OCI-LY3 (cell line): ENCODE measurements around the gene IFT43.

Experiments
- H2AFZ ChIP-seq: fragments of 200-600, 300-600 bp; shearing (Covaris generic); 2 replicates; pipeline ENCODE4 v1.6.0; 2014; ENCODE audit warnings: antibody characterized with exemption, low read depth, low read length
- H3K27ac ChIP-seq: fragments of 200-600, 300-600 bp; sonication (generic); 2 replicates; pipeline ENCODE4 v1.5.1; 2014; ENCODE audit warnings: mild to moderate bottlenecking, low read length, moderate library complexity, mixed read lengths
- H3K27me3 ChIP-seq: fragments of 200-600, 300-600 bp; sonication (generic); 2 replicates; pipeline ENCODE4 v1.6.1; 2014; ENCODE audit warnings: low read depth, low read length, mixed read lengths
- H3K36me3 ChIP-seq: fragments of 200-600, 300-600 bp; sonication (generic); replicated peaks from 2 replicates; pipeline ENCODE3; 2014; ENCODE audit warnings: low read depth, low read length, mixed read lengths
- H3K4me1 ChIP-seq: fragments of 300-600, 200-600 bp; sonication (generic); 2 replicates; pipeline ENCODE4 v1.6.1; 2014; ENCODE audit warnings: low read length, mixed read lengths
- H3K4me2 ChIP-seq: fragments of 200-600, 300-600 bp; sonication (generic); 2 replicates; pipeline ENCODE4 v1.6.1; 2014; ENCODE audit warnings: low read length, mixed read lengths
- H3K4me3 ChIP-seq: fragments of 300-600, 200-600 bp; sonication (generic); 2 replicates; pipeline ENCODE4 v1.5.1; 2014; ENCODE audit warnings: antibody characterized with exemption, mild to moderate bottlenecking, low read length, moderate library complexity
- H3K79me2 ChIP-seq: fragments of 300-600, 200-600 bp; shearing (Covaris generic); 2 replicates; pipeline ENCODE4 v1.6.1; 2014; ENCODE audit warnings: mild to moderate bottlenecking, low read length, mixed read lengths
- H3K9ac ChIP-seq: fragments of 300-600, 200-600 bp; shearing (Covaris generic); 2 replicates; pipeline ENCODE4 v1.6.0; 2014; ENCODE audit warnings: mild to moderate bottlenecking, low read length, moderate library complexity
- H3K9me3 ChIP-seq: fragments of 200-600, 300-600 bp; shearing (Covaris generic); 2 replicates; pipeline ENCODE4 v1.6.1; 2014; ENCODE audit warnings: low read length, mixed read lengths; ENCODE audit not compliant: insufficient read depth
- H4K20me1 ChIP-seq: fragments of 200-600, 300-600 bp; sonication (generic); 2 replicates; pipeline ENCODE4 v1.6.1; 2016; ENCODE audit warnings: low read length, mixed read lengths; ENCODE audit not compliant: insufficient read depth
- CTCF ChIP-seq: fragments of 200-600, 300-600 bp; sonication (generic); IDR thresholded peaks from 2 replicates; pipeline ENCODE4 v1.5.1; 2014; ENCODE audit warnings: antibody characterized with exemption, low read length, low read depth
- EZH2phosphoT487 ChIP-seq: fragments of 200-600 bp; shearing (Covaris generic); IDR thresholded peaks from 2 replicates; pipeline ENCODE4 v1.6.1; 2018; ENCODE audit warnings: antibody characterized with exemption, mixed run types, low read depth

Gene IFT43

DNA sequence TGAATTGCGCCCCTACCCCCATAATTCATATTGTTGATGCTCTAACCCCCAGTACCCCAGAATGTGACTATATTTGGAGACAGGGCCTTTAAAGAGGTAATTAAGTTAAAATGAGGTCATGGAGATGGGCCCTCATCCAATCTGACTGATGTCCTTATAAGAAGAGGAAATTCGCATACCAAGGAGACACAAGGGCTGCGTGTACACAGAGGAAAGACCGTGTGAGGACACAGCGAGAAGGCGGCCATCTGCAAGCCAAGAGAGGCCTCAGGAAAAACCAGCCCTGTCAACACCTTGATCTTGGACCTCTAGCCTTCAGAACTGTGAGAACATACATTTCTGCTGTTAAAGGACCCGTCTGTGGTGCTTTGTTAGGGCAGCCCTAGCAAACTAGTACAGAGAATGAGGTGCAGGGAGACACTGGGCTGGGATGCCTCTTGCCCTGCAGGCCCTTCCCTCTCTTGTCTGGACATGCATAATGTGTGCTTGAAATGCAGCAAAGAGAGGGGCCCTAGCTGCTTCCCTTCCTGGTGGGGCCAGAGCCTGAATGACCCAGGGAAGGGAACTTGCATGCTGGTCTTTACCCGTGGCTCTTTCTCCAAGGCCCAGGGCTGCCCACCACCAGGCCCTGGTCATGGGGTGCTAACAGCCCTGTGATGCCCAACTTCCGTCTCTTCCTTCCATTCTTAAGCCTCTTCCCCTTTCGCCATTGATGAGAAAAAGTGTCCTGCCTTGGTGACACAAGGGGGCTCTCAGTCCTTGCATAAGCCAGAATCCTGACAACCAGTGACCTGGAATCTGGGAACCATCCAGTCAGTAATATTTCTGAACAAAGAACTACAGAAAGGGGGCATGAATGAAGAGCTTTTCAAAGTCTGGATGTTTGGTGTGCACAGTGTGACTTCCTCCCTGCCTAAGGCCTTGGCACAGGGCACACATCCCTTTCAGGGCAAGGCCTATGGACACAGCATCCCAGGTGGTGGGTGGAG is 116.1 kb downstream of the IFT43 start:
- Histone ChIP-seq H3K79me2 (no peaks in the 10 kb centered on the region), H3K4me2 (no peak overlapping the region), H2AFZ (no peak overlapping the region), H4K20me1 (no peaks in the 10 kb centered on the region), H3K27me3 (0 out of 2 replicates have a peak, but pooled peaks cover 6% of the 10 kb centered on the region), H3K9me3 (no peaks in the 10 kb centered on the region), H3K4me1 (no peaks in the 10 kb centered on the region), H3K9ac (no peak overlapping the region), H3K4me3 (no peak overlapping the region), H3K27ac (no peak overlapping the region), H3K36me3 (no peaks in the 10 kb centered on the region)
- TF ChIP-seq EZH2phosphoT487 (no peak), CTCF (no peak)

- H4K20me1 ChIP-seq, result no peaks in the 10 kb centered on the region
- no peaks in the 10 kb centered on the region for H3K36me3 ChIP-seq
- H3K4me3 ChIP-seq, result no peak overlapping the region
- no peaks in the 10 kb centered on the region for H3K9me3 ChIP-seq
- H3K4me1 ChIP-seq, result no peaks in the 10 kb centered on the region
- TF ChIP-seq EZH2phosphoT487 (no peak), CTCF (no peak)
- no peak overlapping the region for H3K27ac ChIP-seq
- H3K4me2 ChIP-seq, result no peak overlapping the region
- no peaks in the 10 kb centered on the region for H3K79me2 ChIP-seq
- no peak overlapping the region for H2AFZ ChIP-seq
- 0 out of 2 replicates have a peak, but pooled peaks cover 6% of the 10 kb centered on the region for H3K27me3 ChIP-seq
- no peak overlapping the region for H3K9ac ChIP-seq
These were observed 119.3 kb downstream of the IFT43 start for GRCh38 chr14:76104802-76105355.

DNA sequence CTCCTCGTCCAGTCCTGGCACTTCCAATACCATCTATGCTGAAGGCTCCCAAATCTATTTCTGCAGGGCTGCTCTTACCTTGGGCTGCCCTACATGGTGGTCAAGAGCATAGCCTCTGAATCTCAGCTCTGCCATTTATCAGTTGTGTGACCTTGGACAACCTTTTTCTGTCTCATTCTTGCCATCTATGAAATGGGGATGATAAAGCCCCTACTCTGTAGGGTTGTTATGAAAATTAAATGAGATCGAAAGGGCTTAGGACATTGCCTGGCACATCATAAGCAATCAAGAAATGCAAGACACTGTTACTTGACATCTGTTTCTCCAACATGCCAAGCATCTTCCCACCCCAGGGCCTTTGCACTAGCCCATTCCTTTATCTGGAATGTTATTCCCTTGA is 120.6 kb downstream of the IFT43 start:
- Histone ChIP-seq H3K9ac (no peak overlapping the region), H3K4me1 (no peaks in the 10 kb centered on the region), H3K4me3 (no peak overlapping the region), H3K4me2 (no peak overlapping the region), H4K20me1 (no peaks in the 10 kb centered on the region), H3K27ac (no peak overlapping the region), H3K36me3 (no peaks in the 10 kb centered on the region), H3K27me3 (0 out of 2 replicates have a peak, but pooled peaks cover 6% of the 10 kb centered on the region), H3K9me3 (no peaks in the 10 kb centered on the region), H3K79me2 (no peaks in the 10 kb centered on the region), H2AFZ (no peak overlapping the region)
- TF ChIP-seq CTCF (no peak), EZH2phosphoT487 (no peak)

DNA sequence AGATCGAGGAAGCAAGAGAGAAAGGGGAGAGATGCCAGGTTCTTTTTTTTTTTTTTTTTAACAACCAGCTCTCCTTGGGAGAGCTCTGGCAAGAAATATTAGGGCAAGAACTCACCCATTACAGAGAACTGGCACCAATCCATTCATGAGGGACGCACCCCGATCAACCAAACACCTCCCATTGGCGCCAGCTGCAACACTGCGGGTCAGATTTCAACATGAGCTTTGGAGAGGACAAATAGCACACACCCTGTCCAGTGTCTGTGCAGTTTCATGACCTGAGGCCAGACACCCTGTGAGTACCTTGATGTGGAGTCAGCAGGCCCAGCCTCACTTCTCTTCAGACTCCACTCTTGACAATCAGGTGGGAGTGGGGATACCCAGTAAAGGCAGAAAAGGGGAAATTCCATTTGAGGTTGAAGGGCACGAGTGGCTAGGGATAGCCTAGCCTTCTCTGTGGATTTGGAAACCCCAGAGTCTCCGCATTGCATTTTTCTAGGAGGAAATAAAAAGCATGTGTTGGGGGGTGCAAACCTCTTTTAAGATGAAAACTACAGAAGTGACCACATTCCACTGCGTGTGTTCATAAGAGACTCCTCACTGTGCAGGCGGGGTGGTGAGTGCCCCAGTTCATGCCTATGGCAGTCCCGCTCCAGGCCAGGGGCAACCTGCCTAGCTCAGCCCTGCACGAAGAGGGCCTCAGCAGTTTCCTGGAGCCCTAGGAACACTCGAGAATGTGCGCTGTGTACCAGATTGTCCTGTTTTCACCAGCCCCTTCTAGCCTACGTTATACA is 123.7 kb downstream of the IFT43 start:
- Histone ChIP-seq H2AFZ (no peak overlapping the region), H3K4me2 (no peak overlapping the region), H3K4me1 (no peaks in the 10 kb centered on the region), H3K27ac (no peak overlapping the region), H3K79me2 (no peaks in the 10 kb centered on the region), H3K36me3 (no peaks in the 10 kb centered on the region), H3K9ac (no peak overlapping the region), H4K20me1 (no peaks in the 10 kb centered on the region), H3K27me3 (0 out of 2 replicates have a peak, but pooled peaks cover 6% of the 10 kb centered on the region), H3K4me3 (no peak overlapping the region), H3K9me3 (no peaks in the 10 kb centered on the region)
- TF ChIP-seq EZH2phosphoT487 (no peak), CTCF (no peak)
